Small intestine (tissue), 7 donors: ENCODE results near the gene CYP4F8. TPM values are rescaled to one million over a fixed set of nuclear protein-coding genes. Genes with fewer than 3 reads are reported as not detected.
A peak's percentile ranks its signal among the peaks of the same experiment; 100 is the strongest.
"Not testable (repeated sequence)": the region's sequence is repeated elsewhere in the genome, so short reads cannot be mapped to it uniquely, and the experiment has no call there.

Experiments used
- DNase-seq, 2 donors: peaks; one replicate each; pipeline versions ENCODE4 v3.0.0 to v3.0.0-alpha.2; 2013
- FAIRE-seq: peaks from 2 replicates; lab custom pipeline; 2012; peaks lifted over from hg19 to GRCh38; lab: Jason Lieb, UNC
- H3K27ac ChIP-seq, 3 donors: one replicate each; pipeline ENCODE4 v1.5.1; 2013; ENCODE audit warnings: low read length in 2 of 3, mild to moderate bottlenecking in 2 of 3, control low read depth in 1 of 3, inconsistent platforms in 1 of 3, low read depth in 1 of 3, moderate library complexity in 1 of 3
- H3K27me3 ChIP-seq, 3 donors: one replicate each; pipeline ENCODE4 v1.6.1; 2013; ENCODE audit warnings: low read length in 3 of 3, inconsistent platforms in 1 of 3; ENCODE audit not compliant: control insufficient read depth in 3 of 3, insufficient read depth in 3 of 3
- H3K36me3 ChIP-seq, 3 donors: one replicate each; pipeline ENCODE4 v1.6.1; 2013; ENCODE audit warnings: low read length in 3 of 3, inconsistent platforms in 1 of 3, low read depth in 1 of 3, mild to moderate bottlenecking in 1 of 3, moderate library complexity in 1 of 3; ENCODE audit not compliant: control insufficient read depth in 3 of 3, insufficient read depth in 2 of 3
- H3K4me1 ChIP-seq, 3 donors: one replicate each; pipeline ENCODE4 v1.6.1; 2013; ENCODE audit warnings: low read length in 2 of 3, inconsistent platforms in 1 of 3, low read depth in 1 of 3, mild to moderate bottlenecking in 1 of 3, moderate library complexity in 1 of 3; ENCODE audit not compliant: control insufficient read depth in 3 of 3, insufficient read depth in 2 of 3
- H3K4me3 ChIP-seq, 3 donors: one replicate each; pipeline ENCODE4 v1.5.1; 2013; ENCODE audit warnings: low read length in 3 of 3, control low read depth in 1 of 3, inconsistent platforms in 1 of 3, low read depth in 1 of 3, mild to moderate bottlenecking in 1 of 3, moderate library complexity in 1 of 3
- H3K9me3 ChIP-seq, 2 donors: one replicate each; pipeline ENCODE4 v1.6.1; 2013; ENCODE audit warnings: low read depth in 1 of 2, low read length in 1 of 2; ENCODE audit not compliant: control insufficient read depth in 2 of 2, insufficient read depth in 1 of 2
- WGBS, 3 donors: extraction: QIAGEN DNeasy Blood & Tissue Kit; methylation state at CpG; one replicate each; pipeline ENCODE4 v1.1.7; 2013; 5-methylcytosine and 5-hydroxymethylcytosine counted together
- polyA plus RNA-seq, 4 donors: library from polyadenylated mRNA; stranded (reverse) in 3 of 4; unstranded in 1 of 4; fragments of 200-250 nt in 3 of 4; fragments of 120-200 nt in 1 of 4; gene quantifications; one replicate each; pipeline versions ENCODE4 v1.2.1 to v1.2.3, GENCODE V29; 2013
- donor health status: healthy with polysubstance abuse.
- donor health status: control.
- donor health status: control.
- donor health status: Bipolar disorder and iron deficiency.
- donor health status: healthy.

CYP4F8 gene
- polyA plus RNA-seq, 4 donors: not detected

GRCh38 chr19:15584541-15585115, 30.4 kb upstream of the CYP4F8 start:
- DNase-seq: peak; percentile 74 to 83
- H3K4me3 ChIP-seq: peak overlapping the region in 1 of 3 donors; percentile 7
- H3K27me3 ChIP-seq: peaks cover 0 to 8% (median 4%) of the 10 kb centered on the region in 3 donors
- no peaks in the 10 kb centered on the region for H3K4me1 ChIP-seq
- H3K27ac ChIP-seq: no peak overlapping the region
- WGBS, 3 donors: 7 to 14% (median 7%) methylated on average over 30 to 35 of the region's 35 CpGs
- H3K36me3 ChIP-seq: no peaks in the 10 kb centered on the region
- H3K9me3 ChIP-seq: no peaks in the 10 kb centered on the region
- FAIRE-seq: no peak

GRCh38 chr19:15587663-15588062, 27.4 kb upstream of the CYP4F8 start:
- WGBS, 3 donors: 74 to 83% (median 80%) methylated on average over 9 of the region's 9 CpGs
- no peak overlapping the region for H3K4me3 ChIP-seq
- peaks cover 0 to 9% (median 8%) of the 10 kb centered on the region in 3 donors for H3K27me3 ChIP-seq
- no peaks in the 10 kb centered on the region for H3K4me1 ChIP-seq
- no peak overlapping the region for H3K27ac ChIP-seq
- no peaks in the 10 kb centered on the region for H3K36me3 ChIP-seq
- DNase-seq (no peak), FAIRE-seq (no peak)
- H3K9me3 ChIP-seq: peaks cover 0 to 6% of the 10 kb centered on the region in 2 donors

DNA sequence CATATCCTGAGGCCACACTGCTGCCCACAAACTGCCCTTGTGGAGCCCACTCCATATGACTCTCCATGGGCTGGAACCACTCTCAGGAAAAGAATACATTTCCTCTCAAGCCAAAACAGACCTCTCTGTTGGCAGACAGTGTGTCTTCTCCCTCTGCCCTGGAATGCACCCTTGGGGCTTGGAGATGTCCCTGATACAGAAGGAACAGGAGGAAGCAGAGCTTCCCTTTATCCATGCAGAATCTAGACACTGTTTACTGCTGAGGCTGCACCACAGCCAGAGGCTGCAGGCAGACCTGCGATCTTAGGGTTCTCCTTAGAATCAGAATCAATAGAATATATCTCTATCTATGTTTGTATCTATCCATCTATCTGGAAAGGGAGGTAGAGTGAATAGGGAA, 26.8 kb upstream of the CYP4F8 start:
- no peak overlapping the region for H3K27ac ChIP-seq
- FAIRE-seq (no peak), DNase-seq (no peak)
- peaks cover 0 to 8% (median 5%) of the 10 kb centered on the region in 3 donors for H3K27me3 ChIP-seq
- WGBS, 3 donors: 29 to 57% (median 48%) methylated on average over 1 of the region's 1 CpG
- no peak overlapping the region for H3K4me3 ChIP-seq
- H3K36me3 ChIP-seq: no peaks in the 10 kb centered on the region
- peaks cover 0 to 6% of the 10 kb centered on the region in 2 donors for H3K9me3 ChIP-seq
- H3K4me1 ChIP-seq: no peaks in the 10 kb centered on the region

DNA sequence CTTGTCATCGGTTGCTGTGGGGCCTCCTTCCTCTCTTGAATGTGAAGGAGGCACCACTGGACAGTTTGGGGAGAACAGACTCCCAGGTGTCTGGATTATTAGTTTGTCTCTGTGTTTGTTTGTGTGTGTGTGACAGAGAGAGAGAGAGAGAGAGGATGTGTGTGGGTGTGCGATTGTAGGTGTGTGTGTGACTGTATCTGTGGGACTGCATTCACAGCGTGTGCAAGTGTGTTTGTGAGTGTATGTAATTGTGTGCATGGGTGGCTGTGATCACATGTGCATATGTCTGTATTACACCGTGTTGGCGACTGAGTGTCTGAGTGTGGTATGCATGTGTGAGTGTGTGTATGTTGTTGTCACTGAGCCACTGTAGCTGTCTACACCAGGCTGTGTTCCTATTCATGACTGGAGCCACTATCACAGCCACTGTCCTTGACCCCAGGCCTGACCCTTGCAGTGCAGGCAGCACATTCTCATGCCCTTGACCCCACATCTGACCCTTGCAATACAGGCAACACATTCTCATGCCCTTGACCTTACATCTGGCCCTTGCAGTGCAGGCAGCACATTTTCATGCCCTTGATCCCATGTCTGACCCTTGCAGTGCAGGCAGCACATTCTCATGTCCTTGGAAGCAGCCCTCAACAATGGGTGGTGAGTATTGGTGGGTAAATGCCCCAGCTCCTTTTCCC, 25.1 kb upstream of the CYP4F8 start:
- 71 to 79% (median 74%) methylated on average over 5 of the region's 5 CpGs for WGBS, 3 donors
- Histone ChIP-seq H3K4me3 (no peak overlapping the region), H3K9me3 (peaks cover 0 to 6% of the 10 kb centered on the region in 2 donors), H3K36me3 (no peaks in the 10 kb centered on the region), H3K27me3 (peaks cover 0 to 4% (median 0%) of the 10 kb centered on the region in 3 donors), H3K4me1 (no peaks in the 10 kb centered on the region), H3K27ac (no peak overlapping the region)
- FAIRE-seq (no peak), DNase-seq (no peak)

- H3K27ac ChIP-seq: no peak overlapping the region
- no peak for FAIRE-seq
- WGBS, 3 donors: 63 to 68% (median 65%) methylated on average over 4 of the region's 4 CpGs
- H3K27me3 ChIP-seq: peaks cover 0 to 4% (median 0%) of the 10 kb centered on the region in 3 donors
- H3K9me3 ChIP-seq: peaks cover 0 to 6% of the 10 kb centered on the region in 2 donors
- no peaks in the 10 kb centered on the region for H3K4me1 ChIP-seq
- H3K4me3 ChIP-seq: no peak overlapping the region
- no peak for DNase-seq
- H3K36me3 ChIP-seq: no peaks in the 10 kb centered on the region
Observed at GRCh38 chr19:15591796-15592195, 23.2 kb upstream of the CYP4F8 start.

DNA sequence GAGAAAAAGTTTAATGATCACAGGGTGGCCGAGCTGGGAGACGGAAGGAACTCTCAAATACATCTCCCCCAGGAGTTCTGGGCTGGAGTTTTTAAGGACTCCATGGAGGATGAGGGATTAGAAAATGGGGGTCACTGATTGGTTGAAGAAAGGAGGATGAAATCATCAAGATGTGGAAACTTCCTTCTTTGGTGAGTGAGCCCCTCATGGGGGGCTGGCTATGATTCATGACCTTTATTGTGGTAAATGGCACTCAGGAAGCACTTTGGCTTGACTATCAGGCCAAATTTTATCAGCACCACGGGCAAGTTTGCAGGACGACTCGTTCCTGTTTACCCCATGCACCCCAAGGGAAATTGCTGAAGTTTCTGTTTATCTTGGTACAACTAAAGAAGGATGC, 22.5 kb upstream of the CYP4F8 start:
- FAIRE-seq: not testable (repeated sequence)

DNA sequence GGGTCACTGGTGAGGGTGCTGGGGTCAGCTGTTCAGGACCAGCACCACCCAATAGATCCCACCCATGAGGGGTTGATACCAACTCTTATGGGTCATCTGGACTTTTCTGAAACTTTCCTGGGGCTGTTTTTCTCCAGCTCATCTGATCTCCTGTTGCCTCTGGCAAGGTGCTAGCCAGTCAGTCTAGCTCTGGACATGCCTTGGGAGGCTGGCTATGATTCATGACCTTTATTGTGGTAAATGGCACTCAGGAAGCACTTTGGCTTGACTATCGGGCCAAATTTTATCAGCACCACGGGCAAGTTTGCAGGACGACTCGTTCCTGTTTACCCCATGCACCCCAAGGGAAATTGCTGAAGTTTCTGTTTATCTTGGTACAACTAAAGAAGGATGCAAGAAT, 21.3 kb upstream of the CYP4F8 start:
- H3K36me3 ChIP-seq, H3K4me1 ChIP-seq, FAIRE-seq, H3K4me3 ChIP-seq, H3K27ac ChIP-seq, DNase-seq, H3K9me3 ChIP-seq, H3K27me3 ChIP-seq: not testable (repeated sequence)
- 52 to 66% (median 64%) methylated on average over 3 to 4 of the region's 4 CpGs for WGBS, 3 donors

More for the DNA sequence above, 22.5 kb upstream of the CYP4F8 start:
- H3K9me3 ChIP-seq, H3K4me1 ChIP-seq, H3K4me3 ChIP-seq, DNase-seq, H3K27ac ChIP-seq, H3K27me3 ChIP-seq, H3K36me3 ChIP-seq: not testable (repeated sequence)
- WGBS, 3 donors: 23 to 39% (median 27%) methylated on average over 2 to 5 of the region's 5 CpGs

- DNase-seq: no peak
- no peak for FAIRE-seq
- Histone ChIP-seq H3K27ac (no peak overlapping the region), H3K9me3 (peaks cover 0 to 6% of the 10 kb centered on the region in 2 donors), H3K27me3 (peaks cover 0 to 4% (median 0%) of the 10 kb centered on the region in 3 donors), H3K36me3 (no peaks in the 10 kb centered on the region), H3K4me1 (no peaks in the 10 kb centered on the region), H3K4me3 (no peak overlapping the region)
- 8 to 29% (median 14%) methylated on average over 6 of the region's 6 CpGs for WGBS, 3 donors
Observed at GRCh38 chr19:15595069-15595468, 19.9 kb upstream of the CYP4F8 start.
